ENCODE results near the gene NCCRP1.

The NCCRP1 gene

DNA sequence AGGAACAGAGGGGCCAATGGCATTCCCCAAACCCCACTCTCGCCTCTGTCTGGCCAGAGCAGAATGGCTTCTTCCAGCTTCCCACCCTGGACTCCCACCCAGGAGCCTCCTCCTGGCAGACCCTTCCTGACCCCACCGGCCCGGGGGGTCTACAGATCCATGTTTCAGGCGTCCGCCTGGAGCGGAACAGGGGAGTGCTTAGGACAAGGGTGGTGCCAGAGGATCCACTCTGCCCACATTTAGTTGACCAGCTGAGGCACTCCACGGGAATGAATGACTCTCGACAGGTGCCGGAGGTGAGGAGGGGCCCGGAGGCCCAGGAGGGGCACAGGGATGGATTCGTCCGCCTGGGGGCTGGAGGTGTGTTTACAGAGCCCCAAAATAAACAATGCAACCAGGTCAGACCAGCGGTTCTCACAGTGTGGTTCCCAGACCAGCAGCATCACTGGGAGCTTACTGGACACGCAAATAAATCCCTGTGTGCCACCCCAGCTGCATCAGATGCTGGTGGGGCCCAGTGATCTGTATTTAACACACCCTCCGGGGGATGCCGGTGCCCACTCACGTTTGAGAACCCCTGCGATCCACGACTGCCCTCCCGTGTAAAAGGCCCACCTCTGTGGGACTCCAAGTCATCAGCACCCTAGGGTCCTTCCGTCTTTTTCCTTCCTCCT, 15.1 kb upstream of the NCCRP1 start:
- DNase-seq, result no peak

DNA sequence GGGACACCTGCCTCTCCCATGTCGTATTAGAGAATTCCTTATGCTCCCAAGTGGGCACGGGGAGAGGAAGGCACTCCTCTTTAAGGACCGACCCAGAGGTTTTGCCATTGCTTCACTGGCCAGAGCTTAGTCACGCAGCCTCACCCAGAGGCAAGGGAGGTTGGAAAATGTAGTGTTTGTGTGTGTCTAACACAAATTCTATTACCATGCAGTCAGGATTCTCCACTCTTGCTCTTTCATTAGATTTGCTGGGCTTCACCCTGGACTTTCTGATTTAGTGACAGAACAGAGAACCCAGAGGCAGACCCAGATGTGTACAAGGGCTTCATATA, 14.6 kb upstream of the NCCRP1 start:
- DNase-seq, result no peak

DNA sequence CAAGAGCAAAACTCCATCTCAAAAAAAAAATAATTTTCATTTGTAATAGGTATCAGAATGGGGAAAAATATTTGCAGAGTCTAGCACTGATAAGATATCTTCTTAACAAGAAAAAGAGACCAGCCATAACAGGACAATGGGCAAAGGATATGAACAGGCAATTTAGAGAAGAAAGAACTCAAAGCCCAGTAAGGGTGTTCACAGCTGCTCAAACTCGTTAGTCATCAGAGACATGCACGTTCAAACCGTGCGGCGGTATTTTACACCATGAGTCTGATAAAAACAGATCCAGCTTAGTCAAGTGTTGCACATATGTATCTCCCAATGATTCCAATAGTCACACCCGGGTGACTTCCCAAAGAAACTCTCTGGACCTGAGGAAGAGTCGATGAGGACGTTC, 13.7 kb upstream of the NCCRP1 start:
- no peak for DNase-seq

DNA sequence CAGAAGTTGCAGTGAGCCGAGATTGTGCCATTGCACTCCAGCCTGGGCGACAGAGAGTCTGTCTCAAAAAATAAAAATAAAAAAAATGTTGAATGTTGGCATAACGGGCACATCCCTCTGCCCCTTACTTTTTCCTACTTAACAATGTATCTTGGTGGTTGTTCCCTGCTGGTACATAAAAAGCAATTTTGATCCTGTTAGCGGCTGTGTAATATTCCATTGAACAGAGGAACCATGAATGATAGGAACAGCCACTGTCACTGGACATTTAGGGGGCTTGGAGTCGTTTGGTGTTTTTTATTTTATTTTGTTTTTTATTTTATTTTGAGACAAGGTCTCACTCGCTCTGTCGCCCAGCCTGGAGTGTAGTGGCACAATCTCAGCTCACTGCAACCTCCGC, 10.4 kb upstream of the NCCRP1 start:
- DNase-seq, result no peak

DNA sequence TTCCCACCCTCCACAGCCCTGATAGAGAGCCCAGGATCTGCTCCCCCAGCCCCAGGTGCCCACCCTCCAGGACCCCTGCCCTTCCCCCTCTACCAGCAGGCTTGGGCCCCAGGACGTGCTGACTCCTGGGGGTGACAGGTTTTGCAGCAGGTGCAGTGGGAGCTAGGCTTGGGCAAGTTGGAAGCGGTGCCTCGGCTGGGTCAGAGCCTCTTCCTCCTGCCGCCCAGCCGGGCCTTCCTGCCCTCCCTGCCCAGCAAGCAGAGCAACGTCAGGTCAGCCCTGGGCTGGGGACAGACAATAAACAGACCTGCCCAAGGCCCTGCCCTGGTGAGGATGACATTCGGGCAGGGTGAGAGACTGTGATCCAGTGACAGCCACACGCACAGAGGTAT, 9.2 kb upstream of the NCCRP1 start:
- no peak for DNase-seq

DNA sequence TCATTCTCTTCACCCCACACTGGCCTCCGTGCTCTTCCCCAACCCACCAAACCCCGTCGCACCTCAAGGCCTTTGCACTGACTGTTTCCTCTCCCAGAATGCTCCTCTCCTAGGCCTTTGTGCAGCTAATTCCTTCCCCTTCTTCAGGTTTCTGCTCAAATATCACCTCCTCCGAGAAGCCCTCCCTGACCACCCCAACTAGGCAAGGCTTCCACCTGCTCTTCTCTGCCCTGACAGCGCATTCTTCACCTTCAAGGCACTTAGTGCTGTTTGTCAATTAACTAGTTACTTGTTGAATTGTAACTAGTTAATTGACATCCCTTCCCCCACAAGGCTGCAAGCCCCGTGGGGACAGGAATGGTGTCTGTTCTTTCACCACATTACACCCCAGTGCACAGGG, 7.8 kb upstream of the NCCRP1 start:
- no peak for DNase-seq

DNA sequence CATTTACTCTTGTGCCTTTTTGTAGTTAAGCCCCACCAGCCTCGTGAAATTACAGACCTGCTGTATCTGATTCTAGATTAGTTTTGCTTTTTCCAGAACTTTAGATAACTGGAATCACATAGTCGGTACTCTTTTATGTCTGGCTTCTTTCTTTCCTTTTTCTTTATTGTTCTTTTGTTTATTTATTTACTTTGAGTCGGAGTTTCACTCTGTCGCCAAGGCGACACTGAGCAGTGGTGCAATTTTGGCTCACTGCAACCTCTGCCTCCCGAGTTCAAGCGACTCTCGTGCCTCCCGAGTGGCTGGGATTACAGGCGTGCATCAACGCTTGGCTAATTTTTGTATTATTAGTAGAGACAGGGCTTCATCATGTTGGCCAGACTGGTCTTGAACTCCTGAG, 6.0 kb upstream of the NCCRP1 start:
- no peak for DNase-seq

DNA sequence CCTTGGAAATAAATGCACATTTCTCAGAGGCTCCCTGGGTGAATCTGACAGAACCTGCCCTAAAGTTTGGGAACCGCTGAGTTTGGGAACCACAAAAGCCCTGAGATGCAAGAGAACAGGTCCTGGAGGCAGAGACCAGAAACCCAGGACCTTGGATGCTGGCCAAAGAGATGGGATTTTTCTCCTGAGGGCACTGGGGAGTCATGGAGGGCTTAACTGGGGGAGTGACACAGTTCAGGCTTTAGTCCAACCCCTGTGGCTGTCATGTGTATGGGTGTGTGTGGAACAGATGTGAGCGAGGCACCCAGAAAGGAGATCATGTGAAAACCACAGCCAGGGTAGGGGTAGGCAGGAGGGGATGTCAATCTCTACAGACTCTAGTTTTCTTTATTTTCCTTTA, 3.9 kb upstream of the NCCRP1 start:
- no peak for DNase-seq

DNA sequence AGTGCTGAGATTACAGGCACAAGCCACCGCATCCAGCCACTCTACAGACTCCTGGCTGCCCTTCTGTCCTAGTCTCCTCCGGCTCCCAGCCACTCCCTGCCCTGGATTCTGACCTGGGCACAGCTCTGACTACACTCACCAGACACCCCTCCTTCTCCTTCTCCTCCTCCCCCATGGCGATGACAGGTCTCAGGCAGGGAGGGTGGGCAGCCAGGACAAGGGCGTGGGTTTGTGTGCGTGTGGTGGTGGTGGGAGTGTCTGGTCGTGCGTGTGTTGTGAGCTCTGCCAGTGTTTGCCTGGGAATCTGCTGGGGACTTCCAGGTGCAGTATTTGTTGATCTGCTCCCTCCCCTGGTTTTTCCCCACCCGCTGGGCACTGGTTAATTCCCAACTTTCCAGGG, 3.0 kb upstream of the NCCRP1 start:
- peak in 1 of 2 donors; percentile 64 for DNase-seq

DNA sequence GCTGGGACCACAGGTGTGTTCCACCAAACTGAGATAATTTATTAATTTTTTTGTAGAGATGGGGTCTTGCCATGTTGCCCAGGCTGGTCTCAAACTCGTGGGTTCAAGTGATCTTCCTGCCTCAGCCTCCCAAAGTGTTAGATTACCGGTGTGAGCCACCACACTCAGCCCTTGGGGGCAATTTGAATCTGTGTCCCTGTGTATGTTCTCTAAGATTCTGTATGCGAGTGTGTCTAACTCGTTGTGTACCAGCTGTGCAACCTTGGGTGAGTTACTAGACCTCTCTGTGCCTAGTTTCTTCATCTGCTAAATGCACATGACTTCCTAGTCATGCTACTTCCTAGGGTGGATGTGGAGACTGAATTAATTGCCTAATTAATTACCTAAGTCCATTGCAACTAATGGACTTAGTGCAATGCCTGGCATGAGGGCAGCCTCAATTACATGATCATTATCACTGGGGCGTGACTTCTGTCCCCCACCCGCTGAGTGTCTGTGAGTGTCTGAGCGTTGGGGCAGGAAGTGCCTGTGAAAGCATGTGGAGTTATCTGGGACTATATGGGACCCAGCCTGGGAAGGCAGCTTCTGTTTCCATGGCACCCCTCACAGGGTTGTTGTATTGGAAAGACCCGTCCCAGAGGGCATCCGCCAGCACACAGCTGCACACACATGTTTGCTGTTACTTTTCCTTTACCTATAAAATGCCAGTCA, 1.8 kb upstream of the NCCRP1 start:
- peak in 1 of 2 donors; percentile 17 for DNase-seq

DNA sequence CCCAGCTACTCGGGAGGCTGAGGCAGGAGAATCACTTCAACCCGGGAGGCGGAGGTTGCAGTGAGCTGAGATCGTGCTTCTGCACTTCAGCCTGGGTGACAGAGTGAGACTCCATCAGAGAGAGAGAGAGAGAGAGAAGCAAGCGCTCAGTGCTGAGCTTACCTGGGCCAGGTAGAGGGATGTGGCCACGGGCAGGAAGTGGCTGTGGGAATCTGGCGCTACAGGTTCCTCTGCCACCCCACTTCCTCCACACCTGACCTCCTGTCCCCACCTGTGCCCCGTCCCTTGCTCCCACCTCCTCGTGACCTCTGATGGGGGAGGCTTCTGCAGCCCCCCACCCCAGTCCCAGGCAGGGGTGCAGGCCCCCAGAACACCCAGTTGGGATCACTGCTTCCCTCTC, 1.0 kb upstream of the NCCRP1 start:
- DNase-seq, result no peak

DNA sequence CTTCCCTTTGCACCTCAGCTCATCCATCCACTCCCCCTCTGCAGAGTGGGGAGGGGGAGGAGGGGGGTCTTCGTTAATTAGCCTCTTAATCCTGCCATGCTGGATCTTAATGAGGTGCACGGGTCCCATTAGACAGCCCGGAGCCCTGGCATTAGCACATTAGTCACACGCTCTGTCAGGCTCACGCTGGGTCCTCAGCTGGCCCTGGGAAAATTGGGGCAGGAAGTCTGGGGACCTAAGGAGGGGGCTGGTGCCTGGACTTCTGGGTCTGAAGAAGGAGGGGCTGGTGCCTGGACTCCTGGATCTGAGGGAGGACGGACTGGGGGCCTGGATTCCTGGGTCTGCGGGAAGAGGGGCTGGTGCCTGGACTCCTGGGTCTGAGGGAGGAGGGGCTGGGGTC, 444 bp upstream of the NCCRP1 start:
- no peak for DNase-seq

DNA sequence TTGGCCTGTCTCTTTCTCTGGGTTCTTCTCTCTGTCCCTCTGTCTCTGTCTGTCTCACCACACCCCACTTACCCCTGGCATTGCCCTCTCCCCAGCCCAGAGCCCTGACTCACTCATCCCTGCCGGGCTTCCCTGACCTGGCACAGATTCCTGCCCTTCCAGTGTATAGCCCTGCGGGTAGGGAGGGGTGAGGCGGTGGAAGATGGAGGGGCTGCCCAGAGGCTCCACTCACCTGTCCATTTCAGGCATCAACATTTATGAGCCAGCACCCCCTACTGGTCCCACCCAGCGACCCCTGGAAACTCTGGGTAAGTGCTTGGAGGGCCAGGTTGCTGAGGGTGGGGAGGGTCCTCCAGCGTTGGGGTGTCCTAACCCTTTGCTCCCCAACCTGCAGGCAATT, 1.0 kb downstream of the NCCRP1 start:
- DNase-seq, result no peak

DNA sequence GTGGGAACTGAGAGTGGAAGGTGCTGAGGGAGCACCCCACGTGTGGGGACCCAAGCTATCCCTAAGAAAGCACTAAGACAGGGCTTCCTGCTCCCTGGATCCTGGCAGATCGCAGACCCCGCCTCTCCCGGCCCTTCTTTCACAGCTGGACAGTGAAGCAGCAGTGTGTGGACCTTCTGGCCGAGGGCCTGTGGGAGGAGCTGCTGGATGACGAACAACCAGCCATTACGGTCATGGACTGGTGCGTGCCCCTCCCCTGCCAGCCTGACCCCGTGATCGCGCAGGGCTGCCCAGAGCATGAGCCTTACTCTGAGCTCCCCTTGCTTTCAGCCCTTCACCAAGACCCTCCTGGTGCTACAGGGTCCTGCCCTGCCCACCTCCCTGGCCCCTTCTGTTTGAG, 2.3 kb downstream of the NCCRP1 start:
- no peak for DNase-seq

DNA sequence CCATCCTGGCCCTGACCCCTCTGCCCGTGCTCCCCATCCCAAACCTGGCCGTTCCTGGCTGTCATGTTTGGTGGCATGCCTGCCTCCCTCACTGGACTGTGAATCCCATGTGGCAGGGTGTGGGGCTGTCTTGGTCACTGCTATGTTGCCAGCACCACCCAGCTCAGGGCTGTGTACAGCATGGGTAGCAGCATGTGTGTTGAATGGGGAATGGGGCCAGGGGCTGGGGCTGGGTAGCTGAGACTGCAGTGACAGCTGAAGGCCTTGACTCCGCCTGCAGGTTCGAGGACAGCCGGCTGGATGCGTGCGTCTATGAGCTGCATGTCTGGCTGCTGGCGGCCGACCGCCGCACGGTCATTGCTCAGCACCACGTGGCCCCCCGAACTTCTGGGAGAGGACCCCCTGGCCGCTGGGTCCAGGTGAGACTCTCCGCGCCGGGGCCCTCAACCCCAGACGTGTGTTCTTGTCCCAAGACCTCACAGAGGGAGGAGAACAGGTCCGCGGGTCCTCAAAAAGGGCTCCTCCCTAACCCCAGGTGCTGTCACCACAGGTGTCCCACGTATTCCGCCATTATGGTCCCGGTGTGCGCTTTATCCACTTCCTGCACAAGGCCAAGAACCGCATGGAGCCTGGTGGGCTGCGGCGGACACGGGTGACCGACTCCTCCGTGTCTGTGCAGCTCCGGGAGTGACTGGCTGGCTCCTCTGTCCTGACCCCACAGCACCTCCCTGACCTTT, 3.5 kb downstream of the NCCRP1 start:
- no peak for DNase-seq

DNA sequence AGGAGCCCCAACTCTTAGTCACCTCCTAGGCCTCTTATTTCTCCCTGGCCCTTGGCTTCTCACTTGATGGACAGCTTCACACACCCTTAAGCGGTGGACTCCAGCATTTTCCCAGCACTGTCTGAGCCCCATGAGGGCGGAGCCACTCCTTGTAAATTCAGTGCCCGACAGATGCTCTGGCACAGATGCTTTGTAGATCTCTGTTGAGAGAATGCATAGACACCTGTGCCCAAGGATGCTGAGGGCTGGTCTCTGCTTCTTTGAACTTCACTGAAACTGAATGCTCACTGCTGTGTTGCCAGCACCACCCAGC, 4.0 kb downstream of the NCCRP1 start:
- DNase-seq, result no peak

DNA sequence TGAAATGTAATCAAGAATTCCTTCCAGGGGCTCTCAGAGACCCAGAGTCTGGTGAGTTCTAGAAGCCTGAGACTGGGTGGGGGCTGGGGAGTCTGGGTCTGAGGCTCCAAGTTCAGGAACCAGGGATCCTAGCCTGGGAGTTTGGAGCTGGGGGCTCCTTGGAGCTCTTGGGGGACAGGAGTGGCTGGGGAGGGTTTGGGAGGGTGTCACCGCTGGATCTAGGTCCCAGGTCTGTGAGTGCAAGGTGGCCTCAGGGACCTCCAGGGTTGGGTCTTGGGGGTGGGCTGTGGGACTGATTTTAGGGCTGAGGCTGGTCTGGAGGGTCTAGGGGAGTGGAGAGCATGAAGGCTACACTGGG, 6.2 kb downstream of the NCCRP1 start:
- DNase-seq, result no peak

DNA sequence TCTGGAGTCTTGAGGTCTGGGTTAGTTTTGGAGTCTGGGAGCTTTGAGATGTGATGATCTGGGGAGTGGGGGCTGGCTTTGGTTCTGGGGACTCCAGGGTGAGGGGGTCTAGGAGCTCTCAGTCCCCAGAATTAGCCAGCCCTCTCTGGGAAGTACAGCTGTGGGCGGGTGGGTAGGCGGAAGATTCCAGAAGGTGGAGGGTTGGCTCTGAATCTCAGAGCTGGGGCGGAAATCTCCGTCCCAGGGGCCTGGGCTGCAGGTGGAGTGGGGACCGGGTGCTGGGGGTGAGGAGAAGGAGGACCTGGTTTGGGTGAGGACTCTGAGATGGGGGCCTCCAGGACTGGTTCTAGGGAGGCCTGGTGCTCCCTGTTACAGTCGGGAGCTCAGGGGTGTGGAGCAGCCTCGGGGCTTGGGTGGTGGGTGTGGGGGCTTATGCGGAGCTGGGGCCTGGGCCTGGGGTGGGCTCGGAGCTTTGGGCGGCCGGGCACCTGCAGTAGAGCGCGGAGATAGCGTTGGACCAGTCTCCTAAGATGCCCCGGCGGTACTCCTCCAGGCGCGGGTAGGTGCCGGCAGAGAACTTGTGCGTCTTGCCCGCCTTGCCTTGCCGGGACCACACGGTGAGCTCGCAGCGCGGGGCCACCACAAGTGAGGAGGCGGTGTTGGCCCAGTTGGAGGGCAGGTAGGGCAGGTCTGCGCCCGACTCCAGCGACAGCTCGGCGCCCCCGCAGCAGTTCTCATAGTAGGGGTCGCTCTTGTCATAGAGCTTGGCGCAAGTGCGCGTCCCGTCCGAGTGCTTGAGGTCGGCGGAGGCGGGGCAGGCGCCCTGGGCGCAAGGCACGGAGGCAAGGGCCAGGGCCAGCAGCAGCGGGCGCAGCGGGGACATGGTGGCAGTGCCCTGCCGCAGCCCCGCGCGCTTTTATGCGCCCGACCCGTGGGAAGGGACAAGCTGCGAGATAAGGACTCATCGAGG, 6.9 kb downstream of the NCCRP1 start, which contains the start of gene SYCN:
Gene SYCN (minus strand): TSS at position 892 of the 970 bp plus-strand sequence. CDS start 9 bp downstream, at position 883.
- DNase-seq, result no peak

DNA sequence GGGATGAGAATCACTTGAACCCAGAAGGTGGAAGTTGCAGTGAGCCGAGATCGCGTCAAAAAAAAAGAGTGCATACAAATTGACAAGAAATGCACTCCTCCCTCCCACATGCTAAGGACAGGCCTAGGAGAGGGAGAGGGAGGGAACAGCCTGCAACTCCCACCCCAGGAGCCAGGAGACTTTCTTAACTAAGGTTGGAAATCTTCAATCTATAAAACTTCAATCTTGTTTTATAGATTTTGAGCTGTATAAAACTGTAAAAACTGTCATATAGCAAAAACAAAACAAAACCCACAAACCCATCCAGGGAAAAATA, 8.6 kb downstream of the NCCRP1 start:
- no peak for DNase-seq

DNA sequence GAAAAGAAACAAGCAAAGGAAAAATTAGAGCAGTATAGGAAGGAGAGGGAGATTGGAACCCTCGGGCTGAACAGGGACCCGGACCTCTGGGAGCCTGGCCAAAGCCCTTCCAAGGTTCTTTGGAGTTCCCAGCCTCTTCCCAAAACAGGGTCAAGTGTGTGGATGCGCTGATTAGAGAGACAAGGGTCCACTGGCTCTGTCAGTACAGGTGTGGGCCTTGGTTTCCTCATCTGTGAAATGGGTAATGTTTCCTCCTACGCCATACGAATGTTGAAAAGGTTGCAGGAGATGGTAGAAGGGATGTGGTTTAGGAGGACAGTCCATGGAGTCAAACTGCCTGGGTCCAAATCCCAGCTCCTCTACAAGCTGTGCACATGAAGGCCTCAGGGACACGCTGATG, 9.4 kb downstream of the NCCRP1 start:
- no peak for DNase-seq

DNA sequence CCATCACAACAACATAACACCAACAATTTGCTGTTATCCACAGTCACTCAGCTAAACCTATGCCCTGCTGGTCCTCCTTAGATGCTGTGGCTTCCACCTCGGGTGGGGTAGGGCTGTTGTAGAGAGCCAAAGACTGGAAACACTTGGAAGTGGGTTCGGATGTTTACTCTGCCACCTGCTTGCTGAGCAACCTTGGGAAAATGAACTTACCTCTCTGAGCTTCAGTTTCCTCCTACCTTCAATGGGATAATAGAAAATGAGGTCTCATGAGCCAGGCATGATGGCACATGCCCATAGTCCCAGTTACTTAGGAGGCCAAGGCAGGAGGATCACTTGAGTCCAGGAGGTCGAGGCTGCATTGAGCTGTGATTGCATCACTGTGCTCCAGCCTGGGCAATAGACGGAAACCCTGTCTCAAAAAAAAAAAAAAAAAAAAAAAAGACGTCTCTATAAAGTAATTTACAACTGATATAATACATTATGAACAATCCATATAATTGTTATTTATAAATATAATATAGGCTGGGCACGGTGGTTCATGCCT, 10.6 kb downstream of the NCCRP1 start:
- no peak for DNase-seq

DNA sequence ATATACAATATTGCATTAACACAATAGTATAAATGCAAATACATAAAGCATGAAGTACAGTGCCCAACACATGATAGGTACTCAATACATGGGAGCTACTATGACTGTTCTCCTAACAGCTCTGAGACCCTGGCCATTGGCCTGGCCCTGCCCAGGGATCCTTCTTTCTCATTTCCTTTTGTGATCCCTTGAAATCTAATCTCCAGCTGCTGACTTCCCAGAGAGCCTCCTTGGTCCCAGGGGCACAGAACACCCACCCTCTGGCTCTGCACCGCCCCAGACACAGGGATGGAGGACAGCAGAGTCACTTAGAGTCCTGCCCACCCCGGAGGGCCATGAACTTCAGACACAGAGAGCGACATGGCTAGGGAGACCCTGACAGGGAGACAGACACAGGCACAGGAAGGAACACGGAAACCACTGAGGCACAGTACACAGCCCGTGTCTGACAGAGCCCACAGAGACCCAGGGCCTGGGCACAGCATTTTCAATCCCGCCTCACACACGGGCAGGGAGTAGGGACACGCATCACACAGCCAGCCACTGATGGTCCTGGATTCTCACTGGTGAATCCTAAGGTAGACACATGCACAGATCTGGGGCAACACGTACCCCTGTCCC, 11.5 kb downstream of the NCCRP1 start:
- no peak for DNase-seq

DNA sequence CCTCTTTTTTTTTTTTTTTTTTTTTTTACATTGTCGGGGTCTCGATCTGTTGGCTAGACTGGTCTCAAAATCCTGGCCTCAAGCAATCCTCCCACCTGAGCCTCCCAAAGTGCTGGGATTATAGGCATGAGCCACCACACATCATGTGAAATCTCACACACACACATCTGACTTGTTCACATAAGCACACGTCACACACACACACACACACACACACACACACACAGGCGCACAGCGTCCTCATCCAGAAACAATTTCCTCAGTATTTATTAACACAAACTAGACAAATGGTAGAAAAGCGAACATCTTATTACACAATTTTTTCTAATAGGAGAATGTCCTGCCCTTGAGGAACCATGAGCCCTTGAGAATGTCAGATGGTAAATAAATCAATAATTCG, 12.4 kb downstream of the NCCRP1 start:
- no peak for DNase-seq

Data from inflammatory macrophage treated with lipopolysaccharide for 1 hour (primary cell).